LNCaP clone FGC (cell line): ENCODE measurements around the gene GNB2.

Source experiments
- DNase-seq: peaks from one replicate; pipeline ENCODE4 v3.0.0-alpha.2; 2011; ENCODE audit warnings: low read depth
- H3K4me3 ChIP-seq: 2 replicates; pipeline ENCODE4 v1.5.1; 2011; ENCODE audit warnings: mild to moderate bottlenecking, low read depth, low read length, control low read depth
- CTCF ChIP-seq: IDR thresholded peaks from 2 replicates; pipeline ENCODE4 v1.5.1; 2012; ENCODE audit warnings: mild to moderate bottlenecking; ENCODE audit not compliant: control insufficient read depth, insufficient read depth; ENCODE audit errors: extremely low read depth

The GNB2 gene

GRCh38 chr7:100675105-100675451 is 1.5 kb downstream of the GNB2 start:
- no peak for DNase-seq
- H3K4me3 ChIP-seq = peak overlapping the region; percentile 94
- no peak for TF ChIP-seq CTCF

GRCh38 chr7:100675581-100676350 is 2.2 kb downstream of the GNB2 start:
- peak; percentile 47 for DNase-seq
- no peak for TF ChIP-seq CTCF
- peak overlapping the region; percentile 94 for H3K4me3 ChIP-seq

GRCh38 chr7:100676501-100677306 is 3.2 kb downstream of the GNB2 start:
- TF ChIP-seq CTCF = no peak
- H3K4me3 ChIP-seq = peak overlapping the region; percentile 94
- no peak for DNase-seq

- no peak for DNase-seq
- no peak overlapping the region for H3K4me3 ChIP-seq
- TF ChIP-seq CTCF = no peak
Observed at GRCh38 chr7:100677308-100678267, 4.0 kb downstream of the GNB2 start.

GRCh38 chr7:100678291-100678984 is 4.9 kb downstream of the GNB2 start:
- DNase-seq = no peak
- H3K4me3 ChIP-seq = no peak overlapping the region
- no peak for TF ChIP-seq CTCF

GRCh38 chr7:100679129-100679926 is 5.8 kb downstream of the GNB2 start:
- H3K4me3 ChIP-seq = no peak overlapping the region
- no peak for TF ChIP-seq CTCF
- peak; percentile 62 for DNase-seq
